ENCODE results near the gene LRRIQ3.

The LRRIQ3 gene

DNA sequence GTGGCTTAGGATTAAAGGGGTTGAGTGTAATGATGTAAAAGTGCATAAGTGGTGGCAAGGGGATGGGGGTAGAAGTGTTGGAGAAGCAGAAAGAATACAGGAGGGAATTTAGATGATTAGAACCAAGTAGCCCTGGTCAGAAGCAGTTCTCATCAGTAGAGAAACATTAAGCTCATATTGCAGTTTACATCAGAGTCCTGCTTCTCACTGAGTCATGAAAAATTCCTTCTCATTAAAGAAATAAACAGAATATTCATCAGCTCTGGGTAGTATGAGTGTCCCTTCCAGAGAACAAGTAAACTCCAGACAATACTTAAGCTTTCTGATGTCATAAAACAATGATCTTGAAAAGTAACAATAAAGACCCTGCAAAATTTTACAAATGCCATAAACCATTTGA, 36.5 kb downstream of the LRRIQ3 start:
- TF ChIP-seq, protein P1, sequence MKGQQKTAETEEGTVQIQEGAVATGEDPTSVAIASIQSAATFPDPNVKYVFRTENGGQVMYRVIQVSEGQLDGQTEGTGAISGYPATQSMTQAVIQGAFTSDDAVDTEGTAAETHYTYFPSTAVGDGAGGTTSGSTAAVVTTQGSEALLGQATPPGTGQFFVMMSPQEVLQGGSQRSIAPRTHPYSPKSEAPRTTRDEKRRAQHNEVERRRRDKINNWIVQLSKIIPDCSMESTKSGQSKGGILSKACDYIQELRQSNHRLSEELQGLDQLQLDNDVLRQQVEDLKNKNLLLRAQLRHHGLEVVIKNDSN (IDR thresholded peaks at IDR 0.05): no peak
- no peak for TF ChIP-seq EGR1 (IDR thresholded peaks at IDR 0.05)
- TF ChIP-seq TAF1 (IDR thresholded peaks at IDR 0.05; ENCODE audit: low read depth): no peak
- TF ChIP-seq CREB1 (IDR thresholded peaks at IDR 0.05; ENCODE audit: low read depth): no peak
- TF ChIP-seq, protein P2, sequence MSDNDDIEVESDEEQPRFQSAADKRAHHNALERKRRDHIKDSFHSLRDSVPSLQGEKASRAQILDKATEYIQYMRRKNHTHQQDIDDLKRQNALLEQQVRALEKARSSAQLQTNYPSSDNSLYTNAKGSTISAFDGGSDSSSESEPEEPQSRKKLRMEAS (IDR thresholded peaks at IDR 0.05): no peak
- TF ChIP-seq TCF12 (IDR thresholded peaks at IDR 0.05; ENCODE audit: low read depth): no peak
- TF ChIP-seq CEBPB (IDR thresholded peaks at IDR 0.05): no peak
- no peak for TF ChIP-seq EP300 (IDR thresholded peaks at IDR 0.05; ENCODE audit: borderline replicate concordance)
- no peak for TF ChIP-seq YY1 (IDR thresholded peaks at IDR 0.05; ENCODE audit: low read depth)
- TF ChIP-seq, protein P3, sequence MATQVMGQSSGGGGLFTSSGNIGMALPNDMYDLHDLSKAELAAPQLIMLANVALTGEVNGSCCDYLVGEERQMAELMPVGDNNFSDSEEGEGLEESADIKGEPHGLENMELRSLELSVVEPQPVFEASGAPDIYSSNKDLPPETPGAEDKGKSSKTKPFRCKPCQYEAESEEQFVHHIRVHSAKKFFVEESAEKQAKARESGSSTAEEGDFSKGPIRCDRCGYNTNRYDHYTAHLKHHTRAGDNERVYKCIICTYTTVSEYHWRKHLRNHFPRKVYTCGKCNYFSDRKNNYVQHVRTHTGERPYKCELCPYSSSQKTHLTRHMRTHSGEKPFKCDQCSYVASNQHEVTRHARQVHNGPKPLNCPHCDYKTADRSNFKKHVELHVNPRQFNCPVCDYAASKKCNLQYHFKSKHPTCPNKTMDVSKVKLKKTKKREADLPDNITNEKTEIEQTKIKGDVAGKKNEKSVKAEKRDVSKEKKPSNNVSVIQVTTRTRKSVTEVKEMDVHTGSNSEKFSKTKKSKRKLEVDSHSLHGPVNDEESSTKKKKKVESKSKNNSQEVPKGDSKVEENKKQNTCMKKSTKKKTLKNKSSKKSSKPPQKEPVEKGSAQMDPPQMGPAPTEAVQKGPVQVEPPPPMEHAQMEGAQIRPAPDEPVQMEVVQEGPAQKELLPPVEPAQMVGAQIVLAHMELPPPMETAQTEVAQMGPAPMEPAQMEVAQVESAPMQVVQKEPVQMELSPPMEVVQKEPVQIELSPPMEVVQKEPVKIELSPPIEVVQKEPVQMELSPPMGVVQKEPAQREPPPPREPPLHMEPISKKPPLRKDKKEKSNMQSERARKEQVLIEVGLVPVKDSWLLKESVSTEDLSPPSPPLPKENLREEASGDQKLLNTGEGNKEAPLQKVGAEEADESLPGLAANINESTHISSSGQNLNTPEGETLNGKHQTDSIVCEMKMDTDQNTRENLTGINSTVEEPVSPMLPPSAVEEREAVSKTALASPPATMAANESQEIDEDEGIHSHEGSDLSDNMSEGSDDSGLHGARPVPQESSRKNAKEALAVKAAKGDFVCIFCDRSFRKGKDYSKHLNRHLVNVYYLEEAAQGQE (IDR thresholded peaks at IDR 0.05; ENCODE audit: low read depth): no peak
- no peak for TF ChIP-seq RAD21 (IDR thresholded peaks at IDR 0.05; ENCODE audit: low read depth)

DNA sequence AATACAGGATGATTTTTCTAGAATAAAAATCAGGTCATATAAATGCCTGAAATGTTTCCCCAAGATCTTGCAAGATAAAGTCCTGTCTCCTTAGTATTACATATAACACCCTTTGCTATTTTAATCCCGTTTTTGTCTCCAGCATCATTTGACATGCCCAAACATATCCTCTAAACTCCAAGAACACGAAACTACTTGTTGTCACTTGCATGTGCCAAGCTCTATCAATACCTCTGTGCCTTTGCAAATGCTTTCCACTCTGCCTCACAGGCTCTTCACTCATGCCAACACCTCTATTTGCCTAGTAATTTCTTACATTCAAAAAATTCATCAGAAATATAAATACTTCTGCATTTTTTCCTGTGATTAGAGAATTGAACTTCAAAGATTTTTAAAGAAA, 37.9 kb downstream of the LRRIQ3 start:
- TF ChIP-seq YY1 (IDR thresholded peaks at IDR 0.05; ENCODE audit: low read depth) (no peak), TCF12 (IDR thresholded peaks at IDR 0.05; ENCODE audit: low read depth) (no peak), NFIC (IDR thresholded peaks at IDR 0.05) (no peak), ZBTB7A (IDR thresholded peaks at IDR 0.05; ENCODE audit: low read depth) (no peak), EP300 (IDR thresholded peaks at IDR 0.05; ENCODE audit: borderline replicate concordance) (no peak), CREB1 (IDR thresholded peaks at IDR 0.05; ENCODE audit: low read depth) (no peak), FOXM1 (IDR thresholded peaks at IDR 0.05; ENCODE audit: borderline replicate concordance, low read depth) (no peak)
- TF ChIP-seq, protein P2 (IDR thresholded peaks at IDR 0.05): no peak

GRCh38 chr1:74145086-74145485, 52.9 kb downstream of the LRRIQ3 start:
- TF ChIP-seq YY1 (IDR thresholded peaks at IDR 0.05; ENCODE audit: low read depth) (no peak), TCF12 (IDR thresholded peaks at IDR 0.05; ENCODE audit: low read depth) (no peak), ZBTB7A (IDR thresholded peaks at IDR 0.05; ENCODE audit: low read depth) (no peak), FOXM1 (IDR thresholded peaks at IDR 0.05; ENCODE audit: borderline replicate concordance, low read depth) (no peak)
- TF ChIP-seq, protein P2 (IDR thresholded peaks at IDR 0.05): no peak

GRCh38 chr1:74113333-74113732, 84.6 kb downstream of the LRRIQ3 start:
- no peak for TF ChIP-seq ZBTB7A (IDR thresholded peaks at IDR 0.05; ENCODE audit: low read depth)
- TF ChIP-seq, protein P2 (IDR thresholded peaks at IDR 0.05): no peak
- no peak for TF ChIP-seq CREB1 (IDR thresholded peaks at IDR 0.05; ENCODE audit: low read depth)
- no peak for TF ChIP-seq TEAD4 (IDR thresholded peaks at IDR 0.05)
- TF ChIP-seq EGR1 (IDR thresholded peaks at IDR 0.05): no peak
- TF ChIP-seq NFIC (IDR thresholded peaks at IDR 0.05): no peak
- TF ChIP-seq, protein P1 (IDR thresholded peaks at IDR 0.05): no peak
- TF ChIP-seq CEBPB (IDR thresholded peaks at IDR 0.05): no peak
- no peak for TF ChIP-seq TAF1 (IDR thresholded peaks at IDR 0.05; ENCODE audit: low read depth)
- no peak for TF ChIP-seq RAD21 (IDR thresholded peaks at IDR 0.05; ENCODE audit: low read depth)
- TF ChIP-seq EP300 (IDR thresholded peaks at IDR 0.05; ENCODE audit: borderline replicate concordance): no peak
- TF ChIP-seq TCF12 (IDR thresholded peaks at IDR 0.05; ENCODE audit: low read depth): no peak
- TF ChIP-seq YY1 (IDR thresholded peaks at IDR 0.05; ENCODE audit: low read depth): no peak
- no peak for TF ChIP-seq FOXM1 (IDR thresholded peaks at IDR 0.05; ENCODE audit: borderline replicate concordance, low read depth)
- TF ChIP-seq, protein P3 (IDR thresholded peaks at IDR 0.05; ENCODE audit: low read depth): no peak

- TF ChIP-seq EP300 (IDR thresholded peaks at IDR 0.05; ENCODE audit: borderline replicate concordance) (no peak), EGR1 (IDR thresholded peaks at IDR 0.05) (no peak), NFIC (IDR thresholded peaks at IDR 0.05) (no peak), TEAD4 (IDR thresholded peaks at IDR 0.05) (no peak), FOXM1 (IDR thresholded peaks at IDR 0.05; ENCODE audit: borderline replicate concordance, low read depth) (no peak), ZBTB7A (IDR thresholded peaks at IDR 0.05; ENCODE audit: low read depth) (no peak), CEBPB (IDR thresholded peaks at IDR 0.05) (no peak), TAF1 (IDR thresholded peaks at IDR 0.05; ENCODE audit: low read depth) (no peak), CREB1 (IDR thresholded peaks at IDR 0.05; ENCODE audit: low read depth) (no peak), YY1 (IDR thresholded peaks at IDR 0.05; ENCODE audit: low read depth) (no peak), TCF12 (IDR thresholded peaks at IDR 0.05; ENCODE audit: low read depth) (no peak), RAD21 (IDR thresholded peaks at IDR 0.05; ENCODE audit: low read depth) (no peak)
- TF ChIP-seq, protein P2 (IDR thresholded peaks at IDR 0.05): no peak
- TF ChIP-seq, protein P1 (IDR thresholded peaks at IDR 0.05): no peak
- TF ChIP-seq, protein P3 (IDR thresholded peaks at IDR 0.05; ENCODE audit: low read depth): no peak
These were observed 90.6 kb downstream of the LRRIQ3 start for GRCh38 chr1:74107394-74107793.
